Progenitor cell of endocrine pancreas (in vitro differentiated cells): ENCODE data around the gene EFHD2. TPM values are rescaled to one million over a fixed set of nuclear protein-coding genes. Genes with fewer than 3 reads are reported as not detected.

Experiments used
- DNase-seq: peaks from one replicate; pipeline ENCODE4 v3.0.0; 2021; ENCODE audit warnings: low spot score; ENCODE audit not compliant: unreplicated experiment
- H3K27ac Mint-ChIP-seq: 2 replicates; pipeline ENCODE4 v1.8.0; 2021; ENCODE audit warnings: mild to moderate bottlenecking, moderate library complexity, mixed read lengths
- H3K27me3 Mint-ChIP-seq: 2 replicates; pipeline ENCODE4 v1.8.0; 2021; ENCODE audit warnings: mixed read lengths
- H3K36me3 Mint-ChIP-seq: 2 replicates; pipeline ENCODE4 v1.8.0; 2022; ENCODE audit warnings: mixed read lengths; ENCODE audit not compliant: insufficient read depth
- H3K4me1 Mint-ChIP-seq: 2 replicates; pipeline ENCODE4 v1.8.0; 2021; ENCODE audit warnings: low read depth, mixed read lengths
- H3K4me3 Mint-ChIP-seq: 2 replicates; pipeline ENCODE4 v1.8.0; 2021; ENCODE audit warnings: low read depth, mild to moderate bottlenecking, moderate library complexity, mixed read lengths
- H3K9me3 Mint-ChIP-seq: 2 replicates; pipeline ENCODE4 v1.8.0; 2021; ENCODE audit warnings: low read depth, mixed read lengths
- CTCF ChIP-seq: fragments of 200-600 bp; sonication (generic); IDR thresholded peaks from one replicate; pipeline ENCODE4 v1.5.0; 2021; ENCODE audit warnings: antibody characterized with exemption, mild to moderate bottlenecking; ENCODE audit not compliant: unreplicated experiment
- total RNA-seq: library from RNA; stranded (reverse); gene quantifications from 2 replicates; pipeline ENCODE4 v1.2.1, GENCODE V29; 2021

EFHD2 gene
- total RNA-seq, 1 donor from 2014 or later = 19.4 TPM

GRCh38 chr1:15439325-15439724 is 29.6 kb downstream of the EFHD2 start:
- H3K27me3 Mint-ChIP-seq = no peaks in the 10 kb centered on the region
- no peak overlapping the region for H3K27ac Mint-ChIP-seq
- no peak for TF ChIP-seq CTCF
- no peak overlapping the region for H3K4me3 Mint-ChIP-seq
- no peaks in the 10 kb centered on the region for H3K36me3 Mint-ChIP-seq
- DNase-seq = no peak
- no peaks in the 10 kb centered on the region for H3K9me3 Mint-ChIP-seq
- peaks cover 3% of the 10 kb centered on the region for H3K4me1 Mint-ChIP-seq

- no peak overlapping the region for H3K4me3 Mint-ChIP-seq
- no peak overlapping the region for H3K27ac Mint-ChIP-seq
- no peak for DNase-seq
- H3K36me3 Mint-ChIP-seq = no peaks in the 10 kb centered on the region
- no peaks in the 10 kb centered on the region for H3K27me3 Mint-ChIP-seq
- H3K9me3 Mint-ChIP-seq = no peaks in the 10 kb centered on the region
- H3K4me1 Mint-ChIP-seq = peaks cover 3% of the 10 kb centered on the region
- TF ChIP-seq CTCF = no peak
Observed at GRCh38 chr1:15440357-15440756, 30.7 kb downstream of the EFHD2 start.

- no peaks in the 10 kb centered on the region for H3K36me3 Mint-ChIP-seq
- H3K4me1 Mint-ChIP-seq = peaks cover 3% of the 10 kb centered on the region
- H3K4me3 Mint-ChIP-seq = no peak overlapping the region
- H3K9me3 Mint-ChIP-seq = no peaks in the 10 kb centered on the region
- H3K27ac Mint-ChIP-seq = peak overlapping the region; percentile 6
- no peak for TF ChIP-seq CTCF
- DNase-seq = no peak
- peaks cover 3% of the 10 kb centered on the region for H3K27me3 Mint-ChIP-seq
Observed at GRCh38 chr1:15441247-15441646, 31.6 kb downstream of the EFHD2 start.

- Mint-ChIP-seq H3K36me3 (no peaks in the 10 kb centered on the region), H3K4me3 (no peak overlapping the region), H3K9me3 (no peaks in the 10 kb centered on the region), H3K27me3 (peaks cover 5% of the 10 kb centered on the region), H3K4me1 (peaks cover 3% of the 10 kb centered on the region), H3K27ac (no peak overlapping the region)
- no peak for TF ChIP-seq CTCF
- DNase-seq = no peak
Observed at GRCh38 chr1:15442119-15442518, 32.4 kb downstream of the EFHD2 start.

GRCh38 chr1:15442759-15443158 is 33.1 kb downstream of the EFHD2 start:
- no peak for DNase-seq
- H3K27ac Mint-ChIP-seq = no peak overlapping the region
- no peaks in the 10 kb centered on the region for H3K36me3 Mint-ChIP-seq
- TF ChIP-seq CTCF = no peak
- H3K4me3 Mint-ChIP-seq = no peak overlapping the region
- peaks cover 3% of the 10 kb centered on the region for H3K4me1 Mint-ChIP-seq
- H3K9me3 Mint-ChIP-seq = no peaks in the 10 kb centered on the region
- peaks cover 8% of the 10 kb centered on the region for H3K27me3 Mint-ChIP-seq
